Endothelial cell of umbilical vein (primary cell): ENCODE results near the gene CHMP6. TPM values are rescaled to one million over a fixed set of nuclear protein-coding genes. Genes with fewer than 3 reads are reported as not detected.

Experiments
- BruUV-seq: library from RNA; stranded (reverse); fragments of 400-500 nt; replicated peaks from 2 replicates; lab custom pipeline; 2021; lab: Mats Ljungman, UMichigan
- CTCF ChIA-PET: fragments of 300-600, 350-600 bp; sonication (Branson Sonifier 250); formaldehyde crosslinking; loops from one replicate; lab custom pipeline; 2021; ENCODE audit warnings: antibody characterized with exemption, inconsistent platforms; lab: Charles Lee
- POLR2A ChIA-PET: fragments of 300-600, 350-600 bp; sonication (Branson Sonifier 250); formaldehyde crosslinking; loops from one replicate; lab custom pipeline; 2021; ENCODE audit warnings: antibody characterized with exemption, inconsistent platforms; lab: Charles Lee
- DNase-seq: peaks from one replicate; pipeline ENCODE4 v3.0.0-alpha.2; 2011; ENCODE audit warnings: low read depth, low spot score
- FAIRE-seq: peaks from 2 replicates; lab custom pipeline; 2011; peaks lifted over from hg19 to GRCh38; lab: Jason Lieb, UNC
- H2AFZ ChIP-seq: 2 replicates; pipeline ENCODE4 v1.6.0; 2012; ENCODE audit warnings: low read depth, low read length, control low read depth, inconsistent platforms
- H3K27ac ChIP-seq: 2 replicates; pipeline ENCODE4 v1.5.1; 2011; ENCODE audit warnings: low read depth, mild to moderate bottlenecking, control low read depth, low read length, moderate library complexity; ENCODE audit not compliant: insufficient read depth
- H3K27me3 ChIP-seq, 2 experiments: 2 replicates each; pipeline versions ENCODE4 v1.6.0 to v1.6.1; 2011; ENCODE audit warnings: low read length in 2 of 2, mixed read lengths in 1 of 2; ENCODE audit not compliant: control insufficient read depth in 2 of 2, insufficient read depth in 2 of 2
- H3K36me3 ChIP-seq, 2 experiments: 2 replicates in 1 of 2; 3 replicates in 1 of 2; pipeline ENCODE4 v1.5.1; 2011; ENCODE audit warnings: low read length in 2 of 2, mild to moderate bottlenecking in 1 of 2, moderate library complexity in 1 of 2; ENCODE audit not compliant: control insufficient read depth in 2 of 2, insufficient read depth in 2 of 2; ENCODE audit errors: extremely low read depth in 1 of 2
- H3K4me1 ChIP-seq: 3 replicates; pipeline ENCODE4 v1.5.1; 2011; ENCODE audit warnings: mild to moderate bottlenecking, low read length; ENCODE audit not compliant: control insufficient read depth, insufficient read depth; ENCODE audit errors: extremely low read depth
- H3K4me2 ChIP-seq: 2 replicates; pipeline ENCODE4 v1.6.1; 2011; ENCODE audit warnings: low read length, control low read depth, mixed read lengths; ENCODE audit not compliant: insufficient read depth
- H3K4me3 ChIP-seq, 3 experiments: fragments of 200-600 bp in 1 of 3; sonication (generic), shearing (Covaris generic) in 1 of 3; replicated peaks in 1 of 3; 2 replicates each; pipeline ENCODE4 v1.5.1; 2011 to 2016; ENCODE audit warnings: control low read depth in 3 of 3, low read length in 3 of 3, mild to moderate bottlenecking in 2 of 3, inconsistent platforms in 1 of 3, low read depth in 1 of 3, moderate library complexity in 1 of 3; ENCODE audit not compliant: insufficient read depth in 1 of 3
- H3K79me2 ChIP-seq: 2 replicates; pipeline ENCODE4 v1.6.0; 2012; ENCODE audit warnings: low read length, inconsistent platforms; ENCODE audit not compliant: control insufficient read depth, insufficient read depth
- H3K9ac ChIP-seq: replicated peaks from 2 replicates; pipeline ENCODE3; 2011; ENCODE audit warnings: low read length, control low read depth; ENCODE audit not compliant: insufficient read depth; ENCODE audit errors: extremely low read depth
- H3K9me1 ChIP-seq: replicated peaks from 3 replicates; pipeline ENCODE4 v1.6.0; 2011; ENCODE audit warnings: mild to moderate bottlenecking, low read length; ENCODE audit not compliant: control insufficient read depth, insufficient read depth; ENCODE audit errors: extremely low read depth
- H3K9me3 ChIP-seq: replicated peaks from 2 replicates; pipeline ENCODE4 v1.5.1; 2012; ENCODE audit warnings: low read length, inconsistent platforms; ENCODE audit not compliant: control insufficient read depth, insufficient read depth
- H4K20me1 ChIP-seq: replicated peaks from 2 replicates; pipeline ENCODE3; 2011; ENCODE audit warnings: mild to moderate bottlenecking, low read length; ENCODE audit not compliant: control insufficient read depth, insufficient read depth; ENCODE audit errors: extremely low read depth
- CTCF ChIP-seq, 2 donors: IDR thresholded peaks; 1 replicate in 1 of 2; 2 replicates in 1 of 2; pipeline ENCODE4 v1.5.1; 2011; ENCODE audit warnings: low read length in 2 of 2, mild to moderate bottlenecking in 2 of 2, moderate library complexity in 2 of 2, control low read depth in 1 of 2, inconsistent platforms in 1 of 2, low read depth in 1 of 2; ENCODE audit not compliant: insufficient read depth in 1 of 2; ENCODE audit errors: extremely low read depth in 1 of 2
- EZH2 ChIP-seq: IDR thresholded peaks from 2 replicates; pipeline ENCODE4 v1.6.1; 2012; ENCODE audit warnings: borderline replicate concordance, low read depth, mild to moderate bottlenecking, moderate library complexity, low read length, inconsistent platforms; ENCODE audit not compliant: severe bottlenecking
- FOS ChIP-seq: IDR thresholded peaks from 2 replicates; pipeline ENCODE4 v1.6.1; 2011; ENCODE audit warnings: mild to moderate bottlenecking, low read length, moderate library complexity, borderline replicate concordance; ENCODE audit not compliant: insufficient read depth
- GATA2 ChIP-seq: IDR thresholded peaks from 2 replicates; pipeline ENCODE4 v1.7.0; 2011; ENCODE audit warnings: low read depth, mild to moderate bottlenecking, moderate library complexity, mixed read lengths, low read length; ENCODE audit not compliant: insufficient read length, insufficient read depth
- JUN ChIP-seq: IDR thresholded peaks from 2 replicates; pipeline ENCODE4 v1.6.1; 2011; ENCODE audit warnings: borderline replicate concordance, low read depth; ENCODE audit not compliant: insufficient read length, insufficient read depth
- MAX ChIP-seq: IDR thresholded peaks from 2 replicates; pipeline ENCODE4 v1.6.1; 2011; ENCODE audit not compliant: insufficient read depth, insufficient read length
- MYC ChIP-seq: IDR thresholded peaks from one replicate; pipeline ENCODE4 v1.6.1; 2011; ENCODE audit warnings: mild to moderate bottlenecking, low read depth, low read length
- POLR2A ChIP-seq: IDR thresholded peaks from 2 replicates; pipeline ENCODE4 v1.6.1; 2012; ENCODE audit warnings: low read depth, mild to moderate bottlenecking, control low read depth, low read length
- POLR2AphosphoS5 ChIP-seq: IDR thresholded peaks from 2 replicates; pipeline ENCODE4 v1.6.1; 2012; ENCODE audit warnings: low read depth, mild to moderate bottlenecking, control low read depth, low read length, moderate library complexity; ENCODE audit not compliant: insufficient read depth
- dilution Hi-C: fragments of 300-500 bp; cut with MboI; formaldehyde crosslinking; loops from one replicate; pipeline ENCODE4 v1.15.0; 2019; ENCODE audit warnings: low sequenced_read_pairs; ENCODE audit not compliant: extremely low pct_ligation_motif_present
- intact Hi-C: fragments of 100-400 bp; cut with micrococcal nuclease; formaldehyde crosslinking; loops from one replicate; pipeline ENCODE4 v1.10.0; 2022
- polyA plus RNA-seq, 4 experiments: library from polyadenylated mRNA; depleted of rRNA in 3 of 4; stranded (reverse) in 3 of 4; unstranded in 1 of 4; fragments of >200 nt; gene quantifications; 2 replicates each; pipeline versions ENCODE4 v1.2.1 to v1.2.3, GENCODE V29; 2011 to 2012; ENCODE audit warnings: missing spikeins in 1 of 4
- total RNA-seq: library from RNA; stranded (reverse); gene quantifications from 2 replicates; pipeline ENCODE4 v1.2.3, GENCODE V29; 2021

Gene CHMP6
- total and polyA plus RNA-seq, 2 donors (not counting 3 experiments of a cell fraction or from before 2014, with no cell fraction given) = 42.5 to 48.5 TPM

GRCh38 chr17:80950466-80951120 lies 41.0 kb upstream of the CHMP6 start:
- H3K27me3 ChIP-seq = no peaks in the 10 kb centered on the region
- H2AFZ ChIP-seq = no peak overlapping the region
- ChIA-PET CTCF (no interaction called here), POLR2A (no interaction called here)
- intact Hi-C loops = no loop called here
- FAIRE-seq = no peak
- DNase-seq = no peak
- H3K9me1 ChIP-seq = no peaks in the 10 kb centered on the region
- TF ChIP-seq CTCF (IDR thresholded peaks at IDR 0.05; ENCODE audit: extremely low read depth in 1 of 2, insufficient read depth in 1 of 2, low read depth in 1 of 2, low read length in 2 of 2) (no peak), GATA2 (no peak), FOS (no peak), JUN (no peak), POLR2A (no peak), MAX (no peak), POLR2AphosphoS5 (no peak), EZH2 (no peak), MYC (no peak)
- peaks cover 0 to 3% of the 10 kb centered on the region in 2 experiments for H3K36me3 ChIP-seq
- H3K4me3 ChIP-seq = no peak overlapping the region
- H3K27ac ChIP-seq = no peak overlapping the region
- no peak overlapping the region for H3K9ac ChIP-seq
- H3K4me1 ChIP-seq = no peaks in the 10 kb centered on the region
- dilution Hi-C loops = no loop called here
- H3K79me2 ChIP-seq = no peaks in the 10 kb centered on the region
- no peaks in the 10 kb centered on the region for H4K20me1 ChIP-seq
- H3K9me3 ChIP-seq = no peaks in the 10 kb centered on the region
- H3K4me2 ChIP-seq = no peak overlapping the region
- BruUV-seq = no TSS peak
